ENCODE results near the gene TM4SF20.

DNA sequence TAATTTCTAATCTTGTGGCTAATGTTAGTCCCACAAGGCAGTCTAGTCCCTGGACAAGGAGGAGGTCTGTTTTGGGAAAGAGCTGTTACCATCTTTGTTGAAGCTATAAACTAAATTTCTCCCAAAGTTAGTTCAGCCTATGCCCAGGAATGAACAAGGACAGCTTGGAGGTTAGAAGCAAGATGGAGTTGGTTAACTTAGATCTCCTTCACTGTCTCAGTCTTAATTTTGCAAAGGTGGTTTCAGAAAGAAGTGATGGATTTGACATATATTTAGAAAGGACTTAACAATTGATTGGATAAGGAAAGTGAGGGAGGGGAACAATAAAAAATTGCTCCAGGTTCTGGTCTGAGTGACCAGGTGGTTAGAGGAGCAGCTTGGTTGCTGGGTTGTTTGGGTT lies 23.2 kb upstream of the TM4SF20 start:
- TF ChIP-seq YY1 (IDR thresholded peaks at IDR 0.05; ENCODE audit: insufficient read depth, insufficient read length) (no peak), ZNF274 (IDR thresholded peaks at IDR 0.05; ENCODE audit: low read depth, low read length) (no peak), SUZ12 (IDR thresholded peaks at IDR 0.05; ENCODE audit: extremely low read depth, insufficient read depth, insufficient read length) (no peak)
